AG08396 (cell line): Measurements from ENCODE around the gene DCAF4L1.

ENCODE experiments used
- DNase-seq: peaks from one replicate; pipeline ENCODE4 v3.0.0; 2012; ENCODE audit warnings: low spot score, mixed read lengths

Gene DCAF4L1

GRCh38 chr4:41990365-41991111 is 9.0 kb downstream of the DCAF4L1 start, which contains the start of gene SLC30A9:
Gene SLC30A9, plus strand, starts transcription at chr4:41990530. Its CDS starts 122 bp downstream, at chr4:41990652.
- peak; percentile 96 for DNase-seq

DNA sequence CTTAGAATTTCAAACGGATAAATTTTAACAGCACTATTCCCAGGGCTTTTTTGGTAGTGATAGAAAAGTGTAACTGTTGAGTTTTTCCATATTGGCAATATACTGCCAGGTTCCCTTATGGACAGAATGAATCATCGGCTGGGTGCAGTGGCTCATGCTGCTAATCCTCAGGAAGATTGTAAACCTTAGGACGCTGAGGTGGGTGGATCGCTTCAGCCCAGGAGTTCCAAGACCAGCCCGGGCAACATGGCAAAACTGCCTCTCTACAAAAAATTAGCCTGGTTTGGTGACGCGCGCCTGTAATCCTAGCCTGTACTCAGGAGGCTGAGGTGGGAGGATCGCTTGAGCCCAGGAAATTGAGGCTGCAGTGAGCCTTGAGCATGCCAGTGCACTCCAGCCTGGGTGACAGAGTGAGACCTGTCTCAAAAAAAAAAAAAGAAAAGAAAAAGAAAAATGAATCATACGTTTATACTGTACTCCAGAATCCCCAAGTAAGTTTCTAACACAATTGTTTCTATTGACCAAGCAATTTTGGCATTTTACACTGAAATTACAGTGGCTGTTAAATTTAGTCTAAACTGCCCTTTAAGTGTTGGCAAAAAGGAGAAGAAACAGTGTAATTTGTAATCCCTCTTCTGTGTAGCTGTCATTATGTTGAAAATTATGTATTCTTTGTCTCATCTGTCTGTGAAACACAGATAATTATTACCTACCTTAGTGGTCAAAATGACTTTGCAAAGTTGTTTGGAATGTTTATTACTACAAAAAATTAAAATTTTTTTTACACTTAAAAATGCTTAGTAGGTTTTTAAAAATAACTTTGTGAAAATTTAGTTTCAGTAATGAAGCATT is 10.6 kb downstream of the DCAF4L1 start:
- DNase-seq, result no peak

GRCh38 chr4:41992967-41993857 is 11.7 kb downstream of the DCAF4L1 start:
- DNase-seq, result no peak

DNA sequence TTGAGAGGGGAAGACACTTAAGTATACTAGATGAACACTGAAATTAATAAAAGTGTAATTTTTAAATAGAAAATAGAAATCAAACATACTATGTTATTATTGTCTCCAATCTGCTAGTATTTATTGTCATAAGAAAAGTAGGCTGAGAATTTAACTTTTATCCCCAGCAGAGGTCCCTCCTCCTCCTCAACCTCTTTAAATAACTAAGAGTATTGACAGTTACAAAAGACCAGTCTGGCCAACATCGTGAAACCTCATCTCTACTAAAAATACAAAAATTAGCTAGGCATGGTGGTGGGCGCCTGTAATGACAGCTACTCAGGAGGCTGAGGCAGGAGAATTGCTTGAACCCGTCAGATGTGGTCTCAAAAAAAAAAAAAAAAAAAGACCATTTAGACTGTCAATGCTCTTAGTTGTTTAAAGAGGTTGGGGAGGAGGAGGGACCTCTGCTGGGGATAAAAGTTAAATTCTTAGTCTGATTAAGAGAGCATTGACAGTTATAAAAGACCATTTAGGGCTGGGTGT is 13.0 kb downstream of the DCAF4L1 start:
- DNase-seq, result no peak

DNA sequence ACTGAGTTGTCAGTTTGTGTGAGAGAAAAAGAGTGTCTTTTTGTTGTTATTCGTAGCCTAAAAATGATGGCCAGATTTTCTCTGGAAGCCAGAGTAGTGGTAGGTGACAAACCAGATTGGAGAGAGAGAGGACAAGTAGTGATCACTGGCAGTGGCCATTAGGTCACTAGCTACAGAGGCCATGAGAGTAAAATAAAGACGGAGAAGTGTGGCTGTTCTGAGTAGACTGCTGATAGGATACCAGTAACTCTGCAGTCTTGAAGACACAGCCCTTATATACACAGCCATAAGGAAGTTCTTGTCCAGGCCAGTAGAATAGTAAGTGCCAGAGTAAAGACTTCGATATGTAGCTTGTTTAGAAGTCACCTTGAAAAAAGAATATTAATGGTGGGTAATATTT is 16.5 kb downstream of the DCAF4L1 start:
- DNase-seq, result no peak

GRCh38 chr4:41999321-41999720 is 17.8 kb downstream of the DCAF4L1 start:
- DNase-seq, result no peak

GRCh38 chr4:42008011-42008786 is 26.6 kb downstream of the DCAF4L1 start:
- DNase-seq, result no peak

GRCh38 chr4:42015438-42015837 is 33.9 kb downstream of the DCAF4L1 start:
- no peak for DNase-seq

DNA sequence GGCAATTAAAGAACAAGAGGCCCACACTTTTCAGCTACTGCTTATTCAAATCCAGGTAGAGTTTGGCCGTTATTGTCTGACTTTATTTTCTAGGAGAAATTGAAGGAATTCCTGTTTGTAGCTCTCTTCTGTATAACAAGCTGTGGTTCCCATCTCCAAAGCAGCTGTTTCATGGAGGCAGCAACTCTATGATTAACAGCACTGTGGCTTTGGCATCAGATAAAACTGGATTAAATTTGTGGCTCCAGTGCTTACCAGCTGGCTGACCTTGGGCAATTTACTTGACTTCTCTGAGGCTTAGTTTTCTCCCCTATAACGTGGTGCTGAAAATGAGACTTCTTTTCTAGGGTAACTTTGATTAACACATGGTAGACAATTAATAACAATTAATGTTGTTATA is 36.9 kb downstream of the DCAF4L1 start:
- DNase-seq, result no peak
